Measurements from ENCODE around the gene TNIP3. TPM values are rescaled to one million over a fixed set of nuclear protein-coding genes. Genes with fewer than 3 reads are reported as not detected.

The TNIP3 gene
- total and polyA plus RNA-seq, 2 of the 4 experiments (the other 2 are of a cell fraction), result 0.10 to 0.18 TPM

- no peak overlapping the region for H2BK15ac ChIP-seq (ENCODE audit: low read depth, low read length)
- H2BK20ac ChIP-seq (ENCODE audit: low read depth, low read length), result no peak overlapping the region
- no peaks in the 10 kb centered on the region for H3K9me1 ChIP-seq (ENCODE audit: insufficient read depth, low read length)
- no peak overlapping the region for H3K4me2 ChIP-seq (ENCODE audit: low read depth, low read length)
- ATAC-seq (ENCODE audit: low read depth) (no peak), DNase-seq (no peak)
- POLR2A ChIA-PET (ENCODE audit: unreplicated experiment), result no interaction called here
- no peaks in the 10 kb centered on the region for H3K36me3 ChIP-seq (ENCODE audit: control insufficient read depth, insufficient read depth, low read length)
- H3K9ac ChIP-seq (ENCODE audit: low read depth, low read length), result no peak overlapping the region
- H4K20me1 ChIP-seq (ENCODE audit: insufficient read depth, low read length), result no peaks in the 10 kb centered on the region
- H4K91ac ChIP-seq (ENCODE audit: insufficient read depth, low read depth, low read length), result no peak overlapping the region
- H3K27me3 ChIP-seq (ENCODE audit: control insufficient read depth, insufficient read depth, low read length), result no peaks in the 10 kb centered on the region
- WGBS, 2 experiments (ENCODE audit: extremely low coverage in 2 of 2, insufficient read length in 1 of 2), result no CpG with 5 or more reads among the region's 1 CpG
- no peak overlapping the region for H4K8ac ChIP-seq (ENCODE audit: low read depth in 2 of 2, low read length in 2 of 2)
- no peak overlapping the region for H2BK120ac ChIP-seq (ENCODE audit: low read depth, low read length)
- H3K9me3 ChIP-seq (ENCODE audit: control insufficient read depth, insufficient read depth, low read length), result no peaks in the 10 kb centered on the region
- no peak overlapping the region for H2AK5ac ChIP-seq (ENCODE audit: low read depth, low read length)
- no TSS peak for BruUV-seq (replicated peaks)
- CTCF ChIA-PET, result interaction anchor here (0.7 kb wide), 1 partner anchor 394 kb away, joined by 3 read pairs; no protein-coding TSS in a partner anchor
- H3K18ac ChIP-seq (ENCODE audit: low read depth, low read length), result no peak overlapping the region
- H4K5ac ChIP-seq (ENCODE audit: low read depth, low read length), result no peak overlapping the region
- intact Hi-C loops (cut with micrococcal nuclease) (no loop called here), dilution Hi-C loops (cut with HindIII; ENCODE audit: low sequenced_read_pairs, unreplicated experiment) (no loop called here), in situ Hi-C loops (cut with MboI; ENCODE audit: low sequenced_read_pairs) (no loop called here)
- no peak for TF ChIP-seq SMC3 (IDR thresholded peaks at IDR 0.05; ENCODE audit: low read depth, low read length)
- TF ChIP-seq NFE2L2 (IDR thresholded peaks at IDR 0.05; ENCODE audit: low read depth, low read length), result no peak
- H3K79me1 ChIP-seq (ENCODE audit: low read depth in 1 of 2, low read length in 2 of 2), result no peaks in the 10 kb centered on the region
- H2AK9ac ChIP-seq (replicated peaks; ENCODE audit: low read depth, low read length, poor library complexity), result no peak overlapping the region
- H3K14ac ChIP-seq (replicated peaks; ENCODE audit: low read depth, low read length), result no peak overlapping the region
- H2BK5ac ChIP-seq (ENCODE audit: low read depth, low read length, poor library complexity, severe bottlenecking), result no peak overlapping the region
- no peak overlapping the region for H3K4ac ChIP-seq (ENCODE audit: low read depth, low read length)
- H3K27ac ChIP-seq (ENCODE audit: insufficient read depth, low read length), result no peak overlapping the region
- H3K4me1 ChIP-seq (ENCODE audit: control insufficient read depth, insufficient read depth, low read length), result no peaks in the 10 kb centered on the region
- no peak overlapping the region for H3K56ac ChIP-seq (ENCODE audit: extremely low read depth, insufficient read depth, low read length)
- no peak overlapping the region for H3K23ac ChIP-seq (ENCODE audit: low read depth, low read length)
- H2AFZ ChIP-seq (replicated peaks; ENCODE audit: low read length, poor library complexity), result no peak overlapping the region
- no peak overlapping the region for H3K4me3 ChIP-seq (ENCODE audit: insufficient read depth, low read depth, low read length)
Observed at GRCh38 chr4:121145430-121145829, 18.7 kb downstream of the TNIP3 start.
